NCI-H1105 treated with DMSO at 0.1 percent for 48 hours (cell line): ENCODE data around the gene TLR5.

ENCODE experiments used
- DNase-seq: peaks from one replicate; lab custom pipeline; 2025; lab: John Stamatoyannopoulos, UW

TLR5 gene

GRCh38 chr1:223067914-223068313 is 75.1 kb downstream of the TLR5 start:
- DNase-seq = no peak

GRCh38 chr1:223066415-223066814 is 76.6 kb downstream of the TLR5 start:
- DNase-seq = no peak

- DNase-seq = no peak
Measured at GRCh38 chr1:223062177-223062576, 80.9 kb downstream of the TLR5 start.

GRCh38 chr1:223059526-223059925 is 83.5 kb downstream of the TLR5 start:
- DNase-seq = no peak
